SH-SY5Y (cell line): ENCODE data around the gene ADORA3.

Experiments used
- GATA2 ChIP-seq: IDR thresholded peaks from 2 replicates; pipeline ENCODE4 v1.6.1; 2011; ENCODE audit warnings: mild to moderate bottlenecking, low read depth, low read length
- GATA3 ChIP-seq: IDR thresholded peaks from 2 replicates; pipeline ENCODE4 v1.6.1; 2011; ENCODE audit warnings: low read depth, mild to moderate bottlenecking, low read length, moderate library complexity

Gene ADORA3

DNA sequence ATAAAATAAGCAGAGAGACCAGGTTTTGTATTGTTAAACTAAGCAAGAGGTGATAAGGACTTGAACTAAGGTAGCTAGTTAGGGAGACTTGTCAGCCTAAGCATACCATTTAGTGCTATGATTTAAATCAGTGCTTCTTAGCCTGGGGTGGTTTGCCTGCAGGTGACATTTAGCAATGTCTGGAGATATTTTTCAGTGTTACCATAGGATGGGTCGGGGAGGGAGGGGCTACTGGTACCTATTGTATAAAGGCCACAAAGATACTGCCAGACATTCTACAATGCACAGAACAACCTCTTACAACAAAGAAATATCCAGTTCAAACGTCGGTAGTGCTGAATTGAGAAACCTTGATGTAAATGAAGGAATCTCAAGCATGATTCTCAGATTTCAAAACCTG is 50.9 kb downstream of the ADORA3 start:
- TF ChIP-seq GATA3 (no peak), GATA2 (no peak)

DNA sequence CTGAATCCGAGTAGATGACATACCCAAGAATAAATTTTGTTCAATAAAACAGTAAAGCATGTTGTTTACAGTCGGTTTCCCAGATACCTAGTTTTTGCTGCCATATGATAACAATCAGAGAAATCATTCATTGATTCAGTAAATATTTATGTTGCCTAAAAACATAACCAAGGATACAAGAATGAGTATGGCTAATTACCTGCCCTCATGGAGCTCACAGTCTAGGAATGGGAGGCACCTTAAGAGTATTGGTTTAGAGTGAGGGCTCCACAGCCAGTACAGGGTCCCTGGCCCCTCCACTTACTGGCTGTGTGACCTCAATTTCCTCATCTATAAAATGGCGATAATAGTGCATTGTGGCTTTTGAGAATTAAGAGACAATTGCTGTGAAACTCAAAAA is 53.2 kb downstream of the ADORA3 start:
- TF ChIP-seq GATA2 (no peak), GATA3 (no peak)

DNA sequence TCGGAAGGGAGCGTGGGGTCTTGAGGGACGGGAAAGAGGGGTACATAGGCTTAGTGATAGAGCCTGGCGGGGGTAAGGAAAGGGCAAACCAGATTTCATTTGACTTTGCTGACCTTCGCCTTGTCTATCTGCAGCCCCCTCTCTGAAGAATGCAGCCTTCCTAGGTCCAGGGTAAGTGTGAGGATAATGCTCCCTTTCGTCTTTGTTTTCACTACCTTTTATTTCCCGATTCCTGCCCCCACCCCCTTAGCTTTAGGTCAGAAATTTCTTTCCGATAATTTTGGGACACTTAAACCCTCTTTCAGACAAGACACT is 53.8 kb downstream of the ADORA3 start:
- TF ChIP-seq GATA2 (no peak), GATA3 (no peak)
